Forelimb muscle (tissue), 1 donor: ENCODE data around the gene GKAP1. TPM values are rescaled to one million over a fixed set of nuclear protein-coding genes. Genes with fewer than 3 reads are reported as not detected.
A peak's percentile ranks its signal among the peaks of the same experiment; 100 is the strongest.
"Not testable (repeated sequence)": the region's sequence is repeated elsewhere in the genome, so short reads cannot be mapped to it uniquely, and the experiment has no call there.

ENCODE experiments used
- DNase-seq: peaks from one replicate; pipeline ENCODE4 v3.0.0-alpha.2; 2013; ENCODE audit warnings: low read depth
- polyA plus RNA-seq: library from polyadenylated mRNA; unstranded; fragments of 120-200 nt; gene quantifications from one replicate; pipeline ENCODE4 v1.2.1, GENCODE V29; 2013; ENCODE audit not compliant: insufficient read length

Gene GKAP1
- polyA plus RNA-seq, 1 donor: 20.2 TPM

- not testable (repeated sequence) for DNase-seq
Measured at GRCh38 chr9:83728591-83729368, 88.8 kb downstream of the GKAP1 start.

DNA sequence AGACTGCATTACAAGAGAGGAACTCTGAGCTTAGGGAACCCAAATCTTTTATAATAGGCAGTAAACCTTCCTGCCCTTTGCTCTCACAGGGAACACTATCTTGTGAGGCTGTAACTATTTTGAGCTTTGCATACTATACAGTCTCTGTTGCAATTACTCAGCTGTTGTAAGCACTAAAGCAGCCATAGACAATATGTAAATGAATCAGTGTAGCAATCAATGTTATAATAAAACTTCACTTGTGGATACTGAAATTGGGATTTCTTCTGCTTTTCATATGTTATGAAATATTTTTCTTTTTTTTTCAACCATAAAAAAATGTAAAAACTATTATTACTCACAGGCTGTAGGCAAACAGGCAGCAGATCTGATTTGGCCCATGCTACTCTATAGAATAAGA lies 93.1 kb downstream of the GKAP1 start:
- no peak for DNase-seq

GRCh38 chr9:83722726-83723495 lies 94.7 kb downstream of the GKAP1 start:
- no peak for DNase-seq

DNA sequence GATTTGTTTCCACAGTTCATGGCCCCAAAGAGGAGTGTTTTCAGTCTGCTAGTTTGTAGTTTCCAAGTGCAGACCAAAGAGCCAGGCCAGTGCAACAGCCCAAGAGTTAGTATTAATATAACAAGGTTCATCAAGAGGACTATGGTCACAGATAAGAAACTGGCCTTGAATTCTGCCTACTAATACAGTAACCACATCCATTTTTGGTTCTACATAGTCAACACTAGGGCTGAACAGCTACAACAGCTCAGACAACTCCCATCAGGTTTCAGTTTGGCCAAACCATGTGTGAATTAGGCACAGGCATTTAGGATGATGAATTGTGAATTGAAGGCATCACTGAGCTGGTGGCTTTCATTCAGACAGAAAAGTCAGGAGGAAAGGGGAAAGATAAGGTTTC lies 96.1 kb downstream of the GKAP1 start:
- no peak for DNase-seq

- no peak for DNase-seq
Measured at GRCh38 chr9:83715794-83716193, 101.8 kb downstream of the GKAP1 start.

GRCh38 chr9:83715221-83715620 lies 102.3 kb downstream of the GKAP1 start:
- DNase-seq: no peak

DNA sequence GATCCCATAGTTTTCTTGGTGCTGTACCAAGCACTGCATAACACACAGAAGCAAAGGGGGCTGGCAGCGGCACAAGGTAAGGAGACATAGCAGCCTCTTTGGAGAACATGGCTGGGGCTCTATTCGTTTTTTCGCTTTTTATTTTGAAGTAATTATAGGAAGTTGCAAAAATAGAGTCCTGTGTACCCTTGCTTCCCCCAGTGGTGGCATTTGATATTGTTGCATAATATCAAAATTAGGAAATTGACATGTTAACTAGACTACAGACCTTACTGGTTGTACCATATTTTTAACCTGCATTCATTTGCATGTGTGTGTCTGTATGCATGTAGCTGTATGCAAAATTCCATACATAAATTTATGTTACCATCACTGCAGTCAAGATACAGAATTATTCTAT lies 103.2 kb downstream of the GKAP1 start:
- DNase-seq: no peak

GRCh38 chr9:83708515-83709158 lies 108.9 kb downstream of the GKAP1 start:
- peak; percentile 43 for DNase-seq

DNA sequence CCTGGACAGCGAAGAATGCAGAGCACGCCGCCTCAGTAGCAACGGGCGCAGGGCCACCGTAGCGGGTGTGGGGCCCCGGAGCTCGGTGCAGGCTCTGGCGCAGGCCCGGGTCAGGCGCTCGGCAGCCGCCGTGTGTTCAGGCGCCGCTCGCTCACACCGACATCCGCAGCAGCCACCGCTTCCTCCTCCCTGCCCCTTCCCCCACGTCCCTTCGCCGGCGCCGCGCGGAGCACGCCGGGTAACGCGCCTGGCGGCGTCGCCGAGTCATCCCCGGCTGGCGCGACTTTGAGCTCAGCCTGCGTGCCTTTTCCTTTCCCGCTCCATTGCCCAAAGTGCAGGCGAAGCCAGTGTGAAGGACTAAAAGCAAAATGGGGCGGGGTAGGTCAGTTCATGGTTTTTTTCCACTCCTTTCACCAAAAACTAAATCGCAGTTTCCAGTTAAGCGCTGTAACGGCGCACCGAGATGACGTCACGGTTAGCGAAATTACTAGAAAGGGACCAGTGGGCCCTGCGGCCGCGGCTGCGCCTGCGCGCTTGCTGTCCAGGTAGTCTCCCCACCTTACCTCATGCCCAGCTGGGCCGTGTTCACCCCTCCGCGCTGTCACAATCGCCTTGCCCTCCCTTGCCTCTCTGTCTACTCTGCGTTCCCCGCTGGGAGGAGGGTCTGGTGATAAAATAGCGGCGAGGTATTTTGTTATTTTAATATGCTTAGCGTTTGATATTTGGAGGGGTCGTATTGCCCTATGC lies 109.6 kb downstream of the GKAP1 start, which contains the start of gene UBQLN1:
Gene UBQLN1 (minus strand): TSS at position 191 of the 747 bp plus-strand sequence. CDS start 279 bp downstream, outside the sequence.
- DNase-seq: peak; percentile 95

- DNase-seq: no peak
Measured at GRCh38 chr9:83707518-83707767, 110.1 kb downstream of the GKAP1 start.

DNA sequence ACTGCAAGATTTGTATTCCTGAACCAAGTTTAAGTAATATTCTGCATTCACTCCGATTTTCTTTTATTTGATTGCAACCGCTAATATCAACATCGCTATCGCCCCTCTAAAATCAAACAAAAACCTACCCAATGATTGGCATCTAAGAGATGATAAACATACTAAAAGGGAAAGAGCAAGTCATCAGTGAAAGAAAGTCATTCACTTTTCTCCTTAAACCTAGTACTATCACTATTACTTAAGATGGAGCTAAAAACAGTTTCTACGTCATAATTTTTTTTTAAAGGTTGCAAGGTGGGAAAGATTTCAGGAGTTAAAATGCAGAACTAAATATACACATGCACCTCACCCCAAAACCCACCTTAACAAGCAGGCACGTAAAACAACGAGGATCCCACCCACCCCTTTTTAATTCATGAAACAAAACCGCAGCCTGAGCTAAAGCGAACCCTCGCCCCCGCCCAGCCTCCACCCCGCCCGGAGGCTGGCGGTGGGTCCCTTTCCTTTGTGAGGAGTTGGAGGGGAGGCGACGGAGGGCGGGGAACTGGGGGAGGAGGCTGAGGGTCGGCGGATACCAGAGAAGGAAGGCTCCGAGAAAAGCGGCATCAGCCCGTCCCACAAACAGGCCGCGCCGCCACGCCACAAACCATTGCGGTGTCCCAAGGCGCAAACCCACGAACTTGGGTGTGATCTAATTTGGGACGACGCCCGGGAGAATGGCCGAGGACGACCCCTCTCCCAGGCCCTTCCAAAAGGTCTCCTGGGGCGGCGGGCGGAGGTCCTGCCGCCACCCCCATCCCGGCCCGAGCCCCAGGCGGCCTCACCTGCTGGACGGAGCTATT lies 110.7 kb downstream of the GKAP1 start:
- no peak for DNase-seq

GRCh38 chr9:83705219-83705651 lies 112.3 kb downstream of the GKAP1 start:
- DNase-seq: not testable (repeated sequence)

DNA sequence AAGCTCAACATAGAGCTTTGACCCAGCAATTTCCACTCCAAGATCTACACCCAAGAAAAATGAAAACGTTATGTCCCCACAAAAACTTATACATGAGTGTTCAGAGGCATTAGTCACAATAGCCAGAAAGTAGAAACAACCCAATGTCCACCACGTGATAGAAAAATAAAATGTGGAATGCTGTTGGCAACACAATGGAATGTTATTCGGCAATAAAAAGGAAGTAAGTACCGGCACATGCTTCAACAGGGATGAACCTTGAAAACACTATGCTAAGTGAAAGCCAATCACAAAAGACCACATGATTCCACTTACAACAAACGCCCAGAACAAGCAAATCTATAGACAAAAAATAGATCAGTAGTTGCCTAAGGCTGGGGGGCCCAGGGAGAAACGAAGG lies 115.8 kb downstream of the GKAP1 start:
- DNase-seq: no peak

- DNase-seq: no peak
Measured at GRCh38 chr9:83701286-83701685, 116.3 kb downstream of the GKAP1 start.

GRCh38 chr9:83699615-83700014 lies 118.0 kb downstream of the GKAP1 start:
- no peak for DNase-seq

GRCh38 chr9:83698976-83699585 lies 118.5 kb downstream of the GKAP1 start:
- no peak for DNase-seq

DNA sequence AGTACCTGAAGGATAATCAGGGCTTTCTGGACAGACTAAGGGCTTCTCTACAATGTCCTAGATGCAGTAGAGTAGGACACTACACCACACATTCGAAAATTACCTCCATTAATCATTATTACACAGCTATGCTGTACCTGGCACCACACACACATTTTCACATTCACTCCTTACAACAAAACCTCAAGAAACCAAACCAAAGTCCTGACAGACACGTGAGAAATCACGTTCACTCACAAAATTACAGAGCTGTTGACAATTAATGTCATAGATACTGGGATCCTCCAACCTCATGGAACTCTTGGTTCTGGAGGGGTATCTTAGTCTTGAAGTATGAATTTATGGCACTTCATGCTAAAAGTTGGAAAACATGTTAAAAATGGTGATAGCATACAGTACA lies 126.1 kb downstream of the GKAP1 start:
- no peak for DNase-seq
